EH (cell line): ENCODE data around the gene PRKACG.

Experiments
- DNase-seq: peaks from one replicate; pipeline ENCODE4 v3.0.0-alpha.2; 2015; ENCODE audit warnings: low read depth

The PRKACG gene

GRCh38 chr9:68981789-68982188 lies 32.1 kb downstream of the PRKACG start:
- peak; percentile 18 for DNase-seq

- no peak for DNase-seq
Observed at GRCh38 chr9:68980341-68980914, 33.5 kb downstream of the PRKACG start.

GRCh38 chr9:68979538-68980314 lies 34.2 kb downstream of the PRKACG start:
- no peak for DNase-seq

- DNase-seq = no peak
Observed at GRCh38 chr9:68978501-68978900, 35.4 kb downstream of the PRKACG start.

GRCh38 chr9:68978066-68978465 lies 35.8 kb downstream of the PRKACG start:
- no peak for DNase-seq

GRCh38 chr9:68975365-68976043 lies 38.4 kb downstream of the PRKACG start:
- DNase-seq = no peak

- no peak for DNase-seq
Observed at GRCh38 chr9:68974901-68975300, 39.0 kb downstream of the PRKACG start.

- DNase-seq = no peak
Observed at GRCh38 chr9:68974431-68974830, 39.5 kb downstream of the PRKACG start.

- no peak for DNase-seq
Observed at GRCh38 chr9:68973619-68974018, 40.3 kb downstream of the PRKACG start.

GRCh38 chr9:68970151-68970550 lies 43.8 kb downstream of the PRKACG start:
- no peak for DNase-seq

- no peak for DNase-seq
Observed at GRCh38 chr9:68969538-68969937, 44.4 kb downstream of the PRKACG start.

GRCh38 chr9:68967800-68968199 lies 46.1 kb downstream of the PRKACG start:
- DNase-seq = no peak

GRCh38 chr9:68966496-68966944 lies 47.4 kb downstream of the PRKACG start:
- DNase-seq = no peak

GRCh38 chr9:68964765-68965164 lies 49.1 kb downstream of the PRKACG start:
- DNase-seq = no peak

- no peak for DNase-seq
Observed at GRCh38 chr9:68964102-68964541, 49.8 kb downstream of the PRKACG start.

- DNase-seq = no peak
Observed at GRCh38 chr9:68963416-68963815, 50.5 kb downstream of the PRKACG start.
